HG03442 (cell line): ENCODE measurements around the gene ABR.
"Not testable (repeated sequence)": the region's sequence is repeated elsewhere in the genome, so short reads cannot be mapped to it uniquely, and the experiment has no call there.

Experiments
- ATAC-seq: cut with Tn5 transposase; IDR thresholded peaks from one replicate; pipeline ENCODE4 v1.9.1; 2021; ENCODE audit warnings: mild to moderate bottlenecking, moderate library complexity; ENCODE audit not compliant: unreplicated experiment

ABR gene

DNA sequence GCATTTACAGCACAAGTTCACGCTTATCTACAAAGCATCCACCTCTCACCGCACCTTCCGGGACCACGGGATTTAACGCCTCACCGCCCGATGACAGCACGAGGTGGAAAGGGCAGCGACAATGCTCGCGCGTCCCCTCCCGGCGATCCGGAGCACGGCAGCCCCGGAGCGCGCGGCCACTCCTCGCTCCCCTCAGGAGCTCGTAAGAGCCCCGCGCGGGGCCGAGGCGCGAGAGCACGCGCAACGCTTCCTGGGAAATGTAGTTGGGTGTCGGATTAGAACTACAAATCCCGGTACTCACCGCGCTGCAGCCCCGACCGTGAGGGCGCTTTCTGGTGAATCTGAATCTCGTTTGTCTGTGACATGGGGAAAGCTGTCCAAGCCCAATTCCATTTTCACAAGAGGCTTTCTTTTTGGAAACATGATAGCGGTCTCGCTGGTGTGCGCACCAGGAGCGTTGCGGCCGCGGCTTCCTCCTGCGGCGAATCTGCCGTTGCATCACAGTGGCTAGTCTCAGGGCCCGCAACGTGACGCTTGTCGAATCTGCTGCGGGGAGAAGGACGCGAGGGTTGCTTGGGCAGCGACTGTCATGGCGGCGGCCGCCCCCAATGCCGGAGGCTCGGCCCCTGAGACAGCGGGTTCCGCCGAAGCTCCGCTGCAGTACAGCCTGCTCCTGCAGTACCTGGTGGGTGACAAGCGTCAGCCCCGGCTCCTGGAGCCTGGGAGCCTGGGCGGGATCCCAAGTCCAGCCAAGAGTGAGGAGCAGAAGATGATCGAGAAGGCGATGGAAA is 183.0 kb downstream of the ABR start, which contains the start of gene TIMM22:
TSS of gene TIMM22 (plus strand) at position 576 of the 791 bp plus-strand sequence. CDS start at position 590, 14 bp downstream.
- peak; percentile 89 for ATAC-seq

DNA sequence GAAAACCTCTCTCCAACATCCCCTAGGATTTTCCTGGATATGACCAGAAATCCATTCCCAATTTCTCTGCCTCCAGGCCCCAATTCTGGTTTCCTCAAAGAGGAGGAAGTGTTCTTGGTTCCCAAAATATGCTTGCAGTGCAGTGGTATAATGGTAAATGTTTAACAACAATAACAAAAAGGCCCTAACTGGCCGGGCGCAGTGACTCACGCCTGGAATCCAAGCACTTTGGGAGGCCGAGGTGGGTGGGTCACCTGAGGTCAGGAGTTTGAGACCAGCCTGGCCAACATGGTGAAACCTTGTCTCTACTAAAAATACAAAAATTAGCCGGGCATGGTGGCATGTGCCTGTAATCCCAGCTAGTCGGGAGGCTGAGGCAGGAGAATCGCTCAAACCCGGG is 184.5 kb downstream of the ABR start:
- not testable (repeated sequence) for ATAC-seq

DNA sequence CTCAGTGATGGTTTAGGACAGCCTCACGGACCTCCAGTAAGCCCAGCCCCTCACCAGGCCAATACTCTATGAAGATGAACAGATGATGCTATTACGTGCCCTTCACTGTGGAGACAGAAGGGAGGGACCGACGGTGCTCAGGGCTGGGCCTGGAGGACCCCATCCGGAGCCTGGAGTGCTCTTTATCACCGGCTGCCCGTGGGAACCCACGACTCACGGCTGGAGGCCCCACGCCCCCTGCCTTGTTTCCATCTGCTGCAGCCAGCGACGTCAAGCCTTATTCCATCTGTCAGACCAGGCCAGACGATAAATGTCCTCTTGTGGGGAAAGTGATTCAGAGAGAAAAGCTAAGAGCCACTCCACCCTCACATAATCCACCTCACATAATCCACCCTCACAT is 186.8 kb downstream of the ABR start:
- ATAC-seq: no peak

DNA sequence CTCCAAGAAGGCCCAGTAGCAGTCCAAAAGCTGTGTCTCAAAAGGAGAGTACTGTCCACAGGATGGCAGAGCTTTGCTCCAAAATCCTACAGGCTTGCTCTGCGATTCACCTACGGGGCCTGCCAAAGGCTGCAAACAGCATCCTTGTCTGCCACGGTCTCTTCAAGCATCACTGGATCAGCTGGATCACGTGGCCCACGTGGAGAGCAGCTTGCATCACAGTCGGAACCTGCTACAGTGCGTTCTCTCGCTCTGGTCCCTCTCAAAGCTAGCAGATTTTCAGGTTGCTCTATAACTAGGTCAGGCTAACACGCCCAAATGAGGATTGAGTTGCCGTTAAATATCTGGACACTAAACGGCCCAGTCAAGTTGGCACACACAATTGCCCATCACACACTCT is 191.2 kb downstream of the ABR start:
- no peak for ATAC-seq

DNA sequence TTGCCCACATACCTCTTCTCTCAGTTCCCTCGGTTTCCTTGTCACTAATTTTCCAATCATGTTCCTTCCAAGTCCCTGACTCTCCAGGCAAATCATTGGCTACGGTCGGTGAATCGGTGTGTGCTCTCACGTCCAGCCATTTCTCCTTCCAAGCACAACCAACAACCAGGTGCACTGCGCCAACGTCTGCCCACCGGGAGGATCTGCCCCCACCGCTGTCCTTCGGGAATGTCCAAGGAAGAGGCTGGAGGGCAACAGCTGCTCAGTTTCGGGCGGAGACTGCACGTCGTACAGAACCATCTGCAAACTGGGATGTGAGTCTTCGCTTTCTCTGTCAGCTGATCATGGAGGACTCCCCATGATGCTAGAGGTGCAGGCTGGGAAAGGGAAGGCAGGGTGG is 191.8 kb downstream of the ABR start:
- no peak for ATAC-seq

DNA sequence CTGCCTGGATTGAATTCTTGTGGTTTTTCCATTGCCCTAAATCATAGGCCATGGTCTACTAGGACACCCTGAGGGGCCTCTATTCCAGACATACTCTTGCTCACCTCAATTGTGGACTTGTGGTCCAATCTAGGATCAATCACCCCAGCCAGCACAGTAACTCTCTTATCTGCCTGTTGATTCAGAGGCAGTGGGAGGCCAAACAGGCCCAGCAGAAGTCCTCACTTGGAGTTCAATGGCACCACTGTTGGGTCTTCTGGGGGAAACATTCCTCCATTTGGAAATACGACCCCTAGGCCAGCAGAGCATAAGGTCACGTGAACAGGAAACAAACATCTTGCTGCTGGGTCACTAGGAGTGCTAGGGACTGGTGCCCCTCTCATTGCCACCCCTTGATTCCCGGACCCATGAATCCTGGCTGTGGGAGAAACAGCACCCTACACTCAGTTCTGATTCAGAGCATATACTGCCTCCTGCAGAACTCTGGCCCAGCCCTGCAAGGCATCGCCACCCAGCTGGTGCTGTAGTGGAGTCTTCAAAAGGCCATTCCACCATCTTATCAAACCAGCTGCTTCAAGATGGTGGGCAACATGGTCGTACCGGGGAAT is 193.4 kb downstream of the ABR start:
- no peak for ATAC-seq

DNA sequence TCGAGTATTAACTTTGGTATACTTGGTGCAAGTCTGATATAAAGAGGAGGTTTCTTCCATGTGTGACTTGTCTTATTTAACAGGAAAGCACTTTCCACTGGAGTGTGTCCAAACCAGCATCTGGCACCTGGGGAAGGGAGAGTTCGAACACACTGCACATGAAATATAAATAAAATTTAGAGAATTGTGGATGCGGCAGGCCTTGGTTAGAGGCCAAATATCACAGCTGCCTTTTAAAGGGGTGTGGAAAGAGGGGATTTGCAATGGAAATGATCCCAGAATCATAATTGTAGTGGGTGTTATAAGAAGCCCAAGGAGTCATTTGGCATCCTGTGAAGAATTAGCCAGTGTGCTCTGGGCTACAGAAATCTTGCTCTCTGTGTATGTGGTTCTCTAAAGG is 195.9 kb downstream of the ABR start:
- no peak for ATAC-seq

DNA sequence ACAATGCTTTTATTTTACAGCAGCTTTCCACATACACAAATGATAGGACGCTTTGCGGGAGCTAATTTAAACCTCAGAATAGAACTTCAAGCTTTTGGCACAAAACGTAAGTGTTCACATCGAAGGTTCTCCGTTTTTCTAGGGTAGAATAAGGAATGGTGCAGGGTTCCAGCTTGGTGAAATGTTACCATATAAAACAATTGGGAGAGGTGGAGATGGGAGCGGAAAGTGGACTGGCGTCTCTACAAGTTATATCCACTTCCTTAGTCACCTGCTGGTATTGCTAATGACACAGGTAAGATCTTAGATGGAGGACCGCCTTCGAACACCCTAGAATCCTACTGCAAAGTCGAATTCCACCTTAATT is 198.5 kb downstream of the ABR start:
- no peak for ATAC-seq

DNA sequence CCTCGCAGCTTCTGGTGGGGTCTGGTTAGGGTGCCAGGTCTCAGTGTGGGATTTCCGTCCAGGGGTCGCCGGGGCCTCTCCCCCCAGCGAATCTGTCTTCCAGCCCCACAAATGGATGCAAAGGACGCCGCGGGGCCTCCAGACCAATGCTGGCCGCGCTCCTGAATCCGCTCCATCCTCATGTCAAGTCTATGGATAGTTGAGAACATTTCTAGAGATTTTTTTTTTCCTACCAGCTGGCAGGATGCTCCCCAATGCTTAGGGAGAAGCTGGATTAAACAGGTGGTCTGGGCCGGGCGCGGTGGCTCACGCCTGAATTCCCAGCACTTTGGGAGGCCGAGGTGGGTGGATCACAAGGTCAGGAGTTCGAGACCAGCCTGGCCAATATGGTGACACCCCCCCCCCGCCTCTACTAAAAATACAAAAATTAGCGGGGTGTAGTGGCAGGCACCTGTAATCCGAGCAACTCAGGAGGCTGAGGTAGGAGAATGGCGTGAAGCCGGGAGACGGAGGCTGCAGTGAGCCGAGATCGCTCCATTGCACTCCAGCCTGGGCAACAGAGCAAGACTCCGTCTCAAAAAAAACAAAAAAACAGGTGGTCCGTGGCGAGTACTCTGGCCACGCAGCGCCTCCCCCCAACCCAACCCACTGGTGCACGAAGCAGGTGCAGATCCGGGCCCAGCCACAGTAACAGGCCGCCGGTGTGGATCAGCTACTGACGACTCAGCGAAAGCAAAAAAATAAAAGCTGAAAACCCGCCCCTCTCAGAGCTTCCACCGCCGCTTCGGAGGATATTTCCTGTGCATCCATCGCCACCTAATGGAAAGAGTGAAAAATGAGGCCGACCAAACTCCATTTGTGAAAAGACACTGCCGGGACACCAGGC is 199.1 kb downstream of the ABR start:
- no peak for ATAC-seq

DNA sequence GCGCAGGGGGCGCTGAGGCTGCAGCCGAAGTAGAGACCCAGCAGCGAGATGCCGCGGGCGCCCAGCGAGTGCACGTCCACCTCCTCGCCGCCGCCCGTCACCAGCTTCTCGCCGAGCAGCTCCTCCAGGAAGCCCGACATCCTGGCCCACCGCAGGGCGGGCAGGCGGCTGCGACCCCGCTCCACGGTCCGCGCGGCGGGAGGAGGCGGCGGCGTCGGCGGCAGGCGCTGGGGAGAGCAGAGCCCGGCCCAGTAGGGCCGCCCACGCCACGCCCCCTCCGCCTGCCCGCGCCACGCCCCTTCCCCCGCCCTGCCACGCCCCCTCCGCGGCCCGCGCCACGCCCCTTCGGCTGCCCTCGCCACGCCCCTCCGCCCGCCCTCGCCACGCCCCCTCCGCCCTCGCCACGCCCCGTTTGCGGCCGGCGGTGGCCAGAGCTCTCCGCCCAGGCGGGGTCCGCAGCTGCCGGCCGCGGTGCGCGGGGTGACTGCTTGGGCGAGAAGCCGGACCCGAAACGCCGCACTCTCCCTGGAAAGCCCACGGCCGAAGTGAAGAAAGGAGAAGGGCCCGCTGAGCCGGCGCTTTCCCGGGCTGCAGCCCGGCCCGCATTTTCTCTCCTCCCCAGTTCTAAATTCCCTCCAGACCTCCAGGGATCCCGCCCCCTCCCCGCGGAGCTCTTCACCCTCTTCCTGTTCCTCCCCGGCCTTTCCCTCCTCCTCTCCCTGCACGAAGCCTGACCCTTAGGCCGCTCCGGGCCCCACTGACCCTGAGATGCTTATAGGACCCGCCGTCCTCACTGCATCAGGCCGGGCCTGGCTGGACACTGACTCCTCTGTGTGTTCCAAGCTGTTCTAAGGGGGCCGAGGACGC is 200.0 kb downstream of the ABR start, which contains the start of gene NXN:
TSS of gene NXN (minus strand) at position 238 of the 867 bp plus-strand sequence.
- ATAC-seq: peak; percentile 52

DNA sequence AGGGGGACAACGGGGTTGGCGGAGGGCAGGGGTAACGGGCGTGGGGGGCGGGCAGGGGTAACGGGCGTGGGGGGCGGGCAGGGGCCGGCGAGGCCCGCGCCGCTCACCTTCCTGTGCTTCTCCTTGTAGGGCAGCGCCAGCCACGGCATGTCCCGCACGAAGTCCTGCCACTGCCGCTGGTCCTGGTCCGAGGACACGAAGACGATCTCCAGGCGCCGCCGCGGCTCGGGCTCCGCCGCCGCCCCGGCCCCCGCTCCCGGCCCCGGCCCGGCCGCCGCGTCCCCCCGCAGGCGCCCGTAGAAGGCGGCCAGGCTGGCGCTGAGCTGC is 200.6 kb downstream of the ABR start:
- peak; percentile 21 for ATAC-seq

DNA sequence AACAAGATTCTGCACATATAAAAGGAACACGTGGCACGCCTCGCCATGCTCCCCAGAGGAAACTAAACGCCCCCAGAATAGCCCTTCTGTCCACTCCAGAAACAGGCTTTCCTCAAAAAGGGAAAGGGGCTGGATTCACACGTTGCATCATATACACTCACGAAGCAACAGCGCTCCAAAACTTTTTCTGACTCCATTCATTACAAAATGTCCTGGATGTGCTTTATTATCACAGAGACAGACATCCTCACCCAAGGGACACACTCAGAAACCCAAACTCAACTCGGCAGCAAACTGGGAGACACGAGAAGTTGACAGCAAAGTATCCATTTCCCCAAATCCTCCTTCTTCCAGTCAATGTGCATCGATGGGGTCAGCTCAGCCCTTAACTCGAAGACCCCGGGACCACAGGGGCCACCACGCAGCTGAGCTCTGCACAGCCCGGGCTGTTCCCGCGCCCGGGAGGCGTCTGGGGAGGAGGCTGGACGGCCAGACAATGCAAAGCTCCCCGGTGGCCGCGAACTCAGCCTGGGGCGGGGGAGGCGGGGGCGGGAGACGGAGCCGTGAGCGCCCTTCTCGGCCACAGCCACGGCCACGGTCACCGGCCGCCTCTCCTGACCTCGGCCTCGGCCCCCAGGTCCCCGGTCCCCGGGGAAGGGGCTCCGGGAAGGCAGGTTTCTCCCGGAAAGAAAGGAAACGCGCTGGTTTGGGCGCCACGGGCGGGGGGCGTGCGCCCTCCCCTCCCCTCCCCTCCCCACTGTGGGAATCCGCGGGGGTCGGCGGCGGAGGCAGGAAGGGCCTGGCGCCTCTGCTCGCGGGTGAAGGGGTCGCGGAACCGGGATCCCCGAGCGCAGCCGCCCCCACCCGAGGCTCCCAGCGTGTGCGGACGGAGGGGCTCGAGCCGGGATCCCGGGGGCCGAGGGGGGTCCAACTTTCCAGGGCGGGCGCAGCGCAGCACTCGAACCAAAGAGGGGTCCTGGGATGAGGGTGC is 201.4 kb downstream of the ABR start:
- ATAC-seq: no peak

DNA sequence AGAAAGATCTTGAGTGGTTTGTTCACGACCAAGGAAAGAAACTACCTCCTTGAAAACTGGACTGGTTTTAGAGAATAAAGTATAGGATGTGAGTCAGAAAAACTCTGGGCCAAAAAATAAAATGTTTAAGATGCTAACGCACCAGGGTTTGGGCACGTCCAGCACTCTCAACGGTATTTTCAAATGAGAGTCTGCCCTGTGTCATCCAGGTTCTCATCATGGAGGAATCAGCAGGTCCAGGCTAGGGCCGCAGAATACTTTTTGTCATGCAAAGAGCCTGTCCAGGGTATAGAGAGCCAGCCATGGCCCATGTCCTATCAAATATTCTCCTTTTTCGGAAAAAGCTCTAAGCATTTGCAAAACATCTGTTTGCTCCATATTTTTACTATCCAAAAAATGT is 202.6 kb downstream of the ABR start:
- no peak for ATAC-seq

DNA sequence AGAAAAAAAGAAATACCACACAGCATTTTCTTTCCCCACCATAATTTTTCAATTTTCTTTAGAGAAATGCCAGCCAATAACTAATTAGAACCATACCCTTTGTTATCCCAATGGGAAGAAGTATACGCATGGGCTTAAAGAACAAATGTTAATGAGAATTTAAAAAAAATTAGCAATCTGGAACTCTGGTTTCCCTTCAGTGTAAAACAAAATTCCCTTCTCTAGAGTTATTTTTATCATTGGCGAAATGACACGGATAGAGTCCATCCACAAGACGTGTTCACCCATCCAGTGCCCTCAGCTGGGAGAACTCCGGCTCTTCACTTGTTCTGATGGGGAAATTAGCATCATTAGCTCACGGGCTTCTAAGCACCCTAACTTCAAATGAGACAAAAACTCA is 203.5 kb downstream of the ABR start:
- no peak for ATAC-seq

DNA sequence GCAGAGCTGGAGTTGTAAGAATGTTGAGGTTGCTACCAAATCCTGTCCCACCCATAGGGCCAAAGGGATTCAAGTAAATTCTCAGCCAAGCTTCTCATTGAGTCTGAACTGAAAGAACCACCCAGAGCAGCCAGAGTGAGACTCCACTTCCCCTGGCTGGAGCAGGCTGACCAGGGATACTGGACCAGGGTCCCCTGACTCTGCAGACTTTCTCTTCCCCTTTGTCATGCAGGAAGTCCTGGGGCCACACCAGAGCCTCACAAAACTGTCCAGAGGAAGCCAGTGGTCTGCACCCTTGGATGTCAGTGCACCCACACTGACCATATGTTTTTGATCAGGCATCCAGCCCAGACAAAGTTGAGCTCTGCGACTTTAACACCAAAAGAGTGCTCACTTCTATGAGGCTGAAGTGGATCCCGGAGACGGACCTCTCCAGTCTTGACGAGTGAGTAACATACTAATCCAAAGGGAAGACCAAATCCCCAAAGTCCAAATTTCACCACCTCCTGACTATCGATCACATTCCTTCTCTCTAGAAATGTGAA is 204.3 kb downstream of the ABR start:
- ATAC-seq: no peak

DNA sequence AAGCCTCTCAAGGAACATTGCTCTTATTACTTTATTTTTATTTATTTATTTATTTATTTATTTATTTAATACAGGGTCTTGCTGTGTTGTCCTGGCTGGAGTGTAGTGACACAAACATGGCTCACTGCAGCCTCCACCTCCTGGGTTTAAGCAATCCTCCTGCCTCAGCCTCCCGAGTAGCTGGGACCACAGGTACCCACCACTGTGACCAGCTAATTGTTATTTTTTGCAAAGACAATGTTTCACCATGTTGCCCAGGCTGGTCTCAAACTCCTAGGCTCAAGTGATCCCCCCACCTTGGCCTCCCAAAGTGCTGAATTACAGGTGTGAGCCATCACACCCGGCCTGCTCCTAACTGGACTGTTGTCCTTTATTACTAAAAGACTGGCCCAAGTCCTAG is 205.0 kb downstream of the ABR start:
- ATAC-seq: not testable (repeated sequence)

DNA sequence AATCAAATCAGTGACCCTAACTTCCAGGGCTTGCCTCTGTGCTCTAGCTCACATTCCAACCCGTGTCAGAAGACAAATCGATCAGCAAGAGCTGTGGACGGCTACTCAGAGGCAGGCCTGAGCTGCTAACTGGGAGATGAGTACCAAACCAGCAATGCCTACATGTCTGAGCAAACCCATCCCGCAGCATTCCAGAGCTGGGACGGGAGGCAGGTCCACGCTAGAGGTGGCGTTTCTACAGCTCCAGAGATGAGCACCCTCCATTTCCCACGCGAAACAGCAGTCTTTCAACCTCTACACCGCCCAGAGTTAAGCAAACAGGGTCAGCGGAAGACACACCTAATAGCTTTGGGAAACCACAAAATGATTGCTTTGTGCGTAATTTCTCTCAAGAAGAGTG is 206.7 kb downstream of the ABR start:
- ATAC-seq: no peak

DNA sequence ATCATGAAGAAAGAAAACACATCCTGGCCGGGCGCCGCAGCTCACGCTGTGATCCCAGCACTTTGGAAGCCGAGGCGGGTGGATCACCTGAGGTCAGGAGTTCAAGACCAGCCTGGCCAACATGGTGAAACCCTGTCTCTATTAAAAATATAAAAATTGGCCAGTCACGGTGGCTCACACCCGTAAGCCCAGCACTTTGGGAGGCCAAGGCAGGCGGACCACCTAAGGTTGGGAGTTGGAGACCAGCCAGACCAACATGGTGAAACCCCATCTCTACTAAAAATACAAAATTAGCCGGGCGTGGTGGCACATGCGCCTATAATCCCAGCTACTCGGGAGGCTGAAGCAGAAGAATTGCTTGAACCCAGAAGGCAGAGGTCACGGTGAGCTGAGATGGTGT is 207.9 kb downstream of the ABR start:
- not testable (repeated sequence) for ATAC-seq

DNA sequence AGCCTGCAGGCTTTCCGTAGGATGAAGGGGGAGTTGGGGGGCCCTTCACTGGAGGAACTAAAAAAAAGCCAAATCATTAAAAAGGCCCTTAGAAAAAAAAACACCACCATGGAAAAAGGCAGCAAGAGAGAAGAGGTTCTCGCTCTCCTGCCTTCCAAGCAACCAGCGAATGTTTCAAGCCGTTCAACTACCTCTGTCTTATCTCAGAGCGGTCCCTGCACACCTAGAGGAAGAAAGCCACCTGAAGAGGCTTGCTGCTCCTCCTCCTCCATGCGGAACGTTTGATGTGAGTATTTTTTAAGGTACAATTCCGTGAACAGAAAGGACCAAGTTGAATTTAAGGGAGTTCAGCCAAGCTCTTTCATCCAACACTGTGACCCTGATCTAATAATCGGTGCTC is 209.4 kb downstream of the ABR start:
- ATAC-seq: no peak
